Endothelial cell of umbilical vein (primary cell): Measurements from ENCODE around the gene DLGAP4. TPM values are rescaled to one million over a fixed set of nuclear protein-coding genes. Genes with fewer than 3 reads are reported as not detected.

Experiments
- BruUV-seq: library from RNA; stranded (reverse); fragments of 400-500 nt; replicated peaks from 2 replicates; lab custom pipeline; 2021; lab: Mats Ljungman, UMichigan
- CTCF ChIA-PET: fragments of 300-600, 350-600 bp; sonication (Branson Sonifier 250); formaldehyde crosslinking; loops from one replicate; lab custom pipeline; 2021; ENCODE audit warnings: antibody characterized with exemption, inconsistent platforms; lab: Charles Lee
- POLR2A ChIA-PET: fragments of 300-600, 350-600 bp; sonication (Branson Sonifier 250); formaldehyde crosslinking; loops from one replicate; lab custom pipeline; 2021; ENCODE audit warnings: antibody characterized with exemption, inconsistent platforms; lab: Charles Lee
- DNase-seq: peaks from one replicate; pipeline ENCODE4 v3.0.0-alpha.2; 2011; ENCODE audit warnings: low read depth, low spot score
- FAIRE-seq: peaks from 2 replicates; lab custom pipeline; 2011; peaks lifted over from hg19 to GRCh38; lab: Jason Lieb, UNC
- H2AFZ ChIP-seq: 2 replicates; pipeline ENCODE4 v1.6.0; 2012; ENCODE audit warnings: low read depth, low read length, control low read depth, inconsistent platforms
- H3K27ac ChIP-seq: 2 replicates; pipeline ENCODE4 v1.5.1; 2011; ENCODE audit warnings: low read depth, mild to moderate bottlenecking, control low read depth, low read length, moderate library complexity; ENCODE audit not compliant: insufficient read depth
- H3K27me3 ChIP-seq, 2 experiments: 2 replicates each; pipeline versions ENCODE4 v1.6.0 to v1.6.1; 2011; ENCODE audit warnings: low read length in 2 of 2, mixed read lengths in 1 of 2; ENCODE audit not compliant: control insufficient read depth in 2 of 2, insufficient read depth in 2 of 2
- H3K36me3 ChIP-seq, 2 experiments: 2 replicates in 1 of 2; 3 replicates in 1 of 2; pipeline ENCODE4 v1.5.1; 2011; ENCODE audit warnings: low read length in 2 of 2, mild to moderate bottlenecking in 1 of 2, moderate library complexity in 1 of 2; ENCODE audit not compliant: control insufficient read depth in 2 of 2, insufficient read depth in 2 of 2; ENCODE audit errors: extremely low read depth in 1 of 2
- H3K4me1 ChIP-seq: 3 replicates; pipeline ENCODE4 v1.5.1; 2011; ENCODE audit warnings: mild to moderate bottlenecking, low read length; ENCODE audit not compliant: control insufficient read depth, insufficient read depth; ENCODE audit errors: extremely low read depth
- H3K4me2 ChIP-seq: 2 replicates; pipeline ENCODE4 v1.6.1; 2011; ENCODE audit warnings: low read length, control low read depth, mixed read lengths; ENCODE audit not compliant: insufficient read depth
- H3K4me3 ChIP-seq, 3 experiments: fragments of 200-600 bp in 1 of 3; sonication (generic), shearing (Covaris generic) in 1 of 3; replicated peaks in 1 of 3; 2 replicates each; pipeline ENCODE4 v1.5.1; 2011 to 2016; ENCODE audit warnings: control low read depth in 3 of 3, low read length in 3 of 3, mild to moderate bottlenecking in 2 of 3, inconsistent platforms in 1 of 3, low read depth in 1 of 3, moderate library complexity in 1 of 3; ENCODE audit not compliant: insufficient read depth in 1 of 3
- H3K79me2 ChIP-seq: 2 replicates; pipeline ENCODE4 v1.6.0; 2012; ENCODE audit warnings: low read length, inconsistent platforms; ENCODE audit not compliant: control insufficient read depth, insufficient read depth
- H3K9ac ChIP-seq: replicated peaks from 2 replicates; pipeline ENCODE3; 2011; ENCODE audit warnings: low read length, control low read depth; ENCODE audit not compliant: insufficient read depth; ENCODE audit errors: extremely low read depth
- H3K9me1 ChIP-seq: replicated peaks from 3 replicates; pipeline ENCODE4 v1.6.0; 2011; ENCODE audit warnings: mild to moderate bottlenecking, low read length; ENCODE audit not compliant: control insufficient read depth, insufficient read depth; ENCODE audit errors: extremely low read depth
- H3K9me3 ChIP-seq: replicated peaks from 2 replicates; pipeline ENCODE4 v1.5.1; 2012; ENCODE audit warnings: low read length, inconsistent platforms; ENCODE audit not compliant: control insufficient read depth, insufficient read depth
- H4K20me1 ChIP-seq: replicated peaks from 2 replicates; pipeline ENCODE3; 2011; ENCODE audit warnings: mild to moderate bottlenecking, low read length; ENCODE audit not compliant: control insufficient read depth, insufficient read depth; ENCODE audit errors: extremely low read depth
- EZH2 ChIP-seq: IDR thresholded peaks from 2 replicates; pipeline ENCODE4 v1.6.1; 2012; ENCODE audit warnings: borderline replicate concordance, low read depth, mild to moderate bottlenecking, moderate library complexity, low read length, inconsistent platforms; ENCODE audit not compliant: severe bottlenecking
- FOS ChIP-seq: IDR thresholded peaks from 2 replicates; pipeline ENCODE4 v1.6.1; 2011; ENCODE audit warnings: mild to moderate bottlenecking, low read length, moderate library complexity, borderline replicate concordance; ENCODE audit not compliant: insufficient read depth
- GATA2 ChIP-seq: IDR thresholded peaks from 2 replicates; pipeline ENCODE4 v1.7.0; 2011; ENCODE audit warnings: low read depth, mild to moderate bottlenecking, moderate library complexity, mixed read lengths, low read length; ENCODE audit not compliant: insufficient read length, insufficient read depth
- JUN ChIP-seq: IDR thresholded peaks from 2 replicates; pipeline ENCODE4 v1.6.1; 2011; ENCODE audit warnings: borderline replicate concordance, low read depth; ENCODE audit not compliant: insufficient read length, insufficient read depth
- MAX ChIP-seq: IDR thresholded peaks from 2 replicates; pipeline ENCODE4 v1.6.1; 2011; ENCODE audit not compliant: insufficient read depth, insufficient read length
- MYC ChIP-seq: IDR thresholded peaks from one replicate; pipeline ENCODE4 v1.6.1; 2011; ENCODE audit warnings: mild to moderate bottlenecking, low read depth, low read length
- POLR2A ChIP-seq: IDR thresholded peaks from 2 replicates; pipeline ENCODE4 v1.6.1; 2012; ENCODE audit warnings: low read depth, mild to moderate bottlenecking, control low read depth, low read length
- POLR2AphosphoS5 ChIP-seq: IDR thresholded peaks from 2 replicates; pipeline ENCODE4 v1.6.1; 2012; ENCODE audit warnings: low read depth, mild to moderate bottlenecking, control low read depth, low read length, moderate library complexity; ENCODE audit not compliant: insufficient read depth
- dilution Hi-C: fragments of 300-500 bp; cut with MboI; formaldehyde crosslinking; loops from one replicate; pipeline ENCODE4 v1.15.0; 2019; ENCODE audit warnings: low sequenced_read_pairs; ENCODE audit not compliant: extremely low pct_ligation_motif_present
- intact Hi-C: fragments of 100-400 bp; cut with micrococcal nuclease; formaldehyde crosslinking; loops from one replicate; pipeline ENCODE4 v1.10.0; 2022
- polyA plus RNA-seq, 4 experiments: library from polyadenylated mRNA; depleted of rRNA in 3 of 4; stranded (reverse) in 3 of 4; unstranded in 1 of 4; fragments of >200 nt; gene quantifications; 2 replicates each; pipeline versions ENCODE4 v1.2.1 to v1.2.3, GENCODE V29; 2011 to 2012; ENCODE audit warnings: missing spikeins in 1 of 4
- total RNA-seq: library from RNA; stranded (reverse); gene quantifications from 2 replicates; pipeline ENCODE4 v1.2.3, GENCODE V29; 2021
- TF ChIP-seq, protein P1 (sequence below), 2 donors: IDR thresholded peaks; 1 replicate in 1 of 2; 2 replicates in 1 of 2; pipeline ENCODE4 v1.5.1; 2011; ENCODE audit warnings: low read length in 2 of 2, mild to moderate bottlenecking in 2 of 2, moderate library complexity in 2 of 2, control low read depth in 1 of 2, inconsistent platforms in 1 of 2, low read depth in 1 of 2; ENCODE audit not compliant: insufficient read depth in 1 of 2; ENCODE audit errors: extremely low read depth in 1 of 2

DLGAP4 gene
- total and polyA plus RNA-seq, 2 donors (not counting 3 experiments of a cell fraction or from before 2014, with no cell fraction given), result 57.5 to 125 TPM

DNA sequence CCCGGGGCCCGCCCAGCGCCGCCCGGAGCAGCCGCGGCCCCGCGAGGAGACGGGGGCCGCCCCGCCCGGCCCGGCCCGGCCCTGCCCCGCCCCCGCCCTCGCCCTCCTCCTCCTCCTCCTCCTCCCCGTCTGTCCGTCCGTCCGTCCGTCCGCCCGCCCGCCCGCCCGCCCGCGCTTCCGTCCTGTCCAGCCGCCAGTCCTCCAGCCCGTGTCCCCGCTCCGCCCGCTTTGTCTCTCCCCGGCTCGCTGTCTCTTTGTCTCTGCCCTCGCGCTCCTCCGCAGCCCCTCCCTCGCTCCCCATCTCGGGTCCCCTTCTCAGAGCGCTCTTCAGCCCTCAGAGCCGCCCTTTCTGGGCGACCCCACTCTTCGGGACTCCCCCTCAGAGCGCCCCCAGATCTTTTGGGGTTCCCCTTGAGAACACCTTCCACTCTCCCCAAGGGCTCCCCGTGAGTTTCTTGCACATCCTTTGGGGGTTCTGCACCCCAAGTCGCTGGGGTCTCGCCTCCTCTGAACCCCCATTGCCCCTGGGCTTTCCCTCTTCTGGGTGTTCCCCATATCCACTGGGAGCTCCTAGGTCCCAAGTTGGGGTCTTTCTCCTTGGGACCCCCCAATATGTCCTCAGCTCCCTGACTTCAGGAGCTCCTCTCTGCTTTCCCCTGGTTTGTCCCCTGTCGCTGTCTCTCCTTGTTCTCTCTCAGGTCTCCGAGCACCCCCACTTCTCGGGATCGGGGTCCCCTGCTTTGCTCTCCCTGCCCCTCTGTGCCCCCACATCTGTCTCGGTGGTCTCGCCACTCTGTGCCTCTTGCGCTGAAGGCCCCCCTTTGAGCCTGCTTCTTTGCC lies 155.7 kb downstream of the DLGAP4 start:
- FAIRE-seq (peak; percentile 64), DNase-seq (peak; percentile 37)
- Histone ChIP-seq H3K79me2 (peaks cover 49% of the 10 kb centered on the region), H3K4me1 (peaks cover 37% of the 10 kb centered on the region), H3K4me2 (peak overlapping the region; percentile 62), H4K20me1 (no peaks in the 10 kb centered on the region), H3K9ac (peak overlapping the region; percentile 87), H3K4me3 (peak overlapping the region; percentile 74 to 86 (median 79)), H3K27me3 (no peaks in the 10 kb centered on the region), H3K27ac (peak overlapping the region; percentile 79), H3K9me3 (no peaks in the 10 kb centered on the region), H3K9me1 (no peaks in the 10 kb centered on the region), H2AFZ (no peak overlapping the region), H3K36me3 (peaks cover 0 to 3% of the 10 kb centered on the region in 2 experiments)
- intact Hi-C loops (loop anchor here (2.0 to 10.0 kb wide), 5 partner anchors 80 to 403 kb away; partner anchors contain the start of genes MYL9, NDRG3, RAB5IF and TGIF2), dilution Hi-C loops (no loop called here)
- TF ChIP-seq POLR2A, result peak; percentile 66
- no peak for TF ChIP-seq GATA2
- no peak for TF ChIP-seq JUN
- TF ChIP-seq, protein P1, sequence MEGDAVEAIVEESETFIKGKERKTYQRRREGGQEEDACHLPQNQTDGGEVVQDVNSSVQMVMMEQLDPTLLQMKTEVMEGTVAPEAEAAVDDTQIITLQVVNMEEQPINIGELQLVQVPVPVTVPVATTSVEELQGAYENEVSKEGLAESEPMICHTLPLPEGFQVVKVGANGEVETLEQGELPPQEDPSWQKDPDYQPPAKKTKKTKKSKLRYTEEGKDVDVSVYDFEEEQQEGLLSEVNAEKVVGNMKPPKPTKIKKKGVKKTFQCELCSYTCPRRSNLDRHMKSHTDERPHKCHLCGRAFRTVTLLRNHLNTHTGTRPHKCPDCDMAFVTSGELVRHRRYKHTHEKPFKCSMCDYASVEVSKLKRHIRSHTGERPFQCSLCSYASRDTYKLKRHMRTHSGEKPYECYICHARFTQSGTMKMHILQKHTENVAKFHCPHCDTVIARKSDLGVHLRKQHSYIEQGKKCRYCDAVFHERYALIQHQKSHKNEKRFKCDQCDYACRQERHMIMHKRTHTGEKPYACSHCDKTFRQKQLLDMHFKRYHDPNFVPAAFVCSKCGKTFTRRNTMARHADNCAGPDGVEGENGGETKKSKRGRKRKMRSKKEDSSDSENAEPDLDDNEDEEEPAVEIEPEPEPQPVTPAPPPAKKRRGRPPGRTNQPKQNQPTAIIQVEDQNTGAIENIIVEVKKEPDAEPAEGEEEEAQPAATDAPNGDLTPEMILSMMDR (IDR thresholded peaks at IDR 0.05; ENCODE audit: extremely low read depth in 1 of 2, insufficient read depth in 1 of 2, low read depth in 1 of 2, low read length in 2 of 2), result no peak
- no peak for TF ChIP-seq MAX
- TF ChIP-seq MYC, result no peak
- no peak for TF ChIP-seq EZH2
- peak; percentile 64 for TF ChIP-seq POLR2AphosphoS5
- no peak for TF ChIP-seq FOS
- BruUV-seq, result TSS peak; percentile 68
- POLR2A ChIA-PET, result no interaction called here
- CTCF ChIA-PET, result interaction anchor here (0.7 to 1.4 kb wide), 4 partner anchors 21 to 259 kb away, joined by 3 read pairs; partner anchors contain the start of gene RAB5IF
